HL-60/S4 treated with phorbol 12-myristate 13-acetate at 8.2 ng/mL for 4 days and 3 days (cell line): ENCODE data around the gene MACO1.
"Not testable (repeated sequence)": the region's sequence is repeated elsewhere in the genome, so short reads cannot be mapped to it uniquely, and the experiment has no call there.

Source experiments
- in situ Hi-C: fragments of 300-500 bp; cut with MboI; formaldehyde crosslinking; loops from 2 replicates; pipeline ENCODE4 v1.15.0; 2022; ENCODE audit warnings: low sequenced_read_pairs

The MACO1 gene

DNA sequence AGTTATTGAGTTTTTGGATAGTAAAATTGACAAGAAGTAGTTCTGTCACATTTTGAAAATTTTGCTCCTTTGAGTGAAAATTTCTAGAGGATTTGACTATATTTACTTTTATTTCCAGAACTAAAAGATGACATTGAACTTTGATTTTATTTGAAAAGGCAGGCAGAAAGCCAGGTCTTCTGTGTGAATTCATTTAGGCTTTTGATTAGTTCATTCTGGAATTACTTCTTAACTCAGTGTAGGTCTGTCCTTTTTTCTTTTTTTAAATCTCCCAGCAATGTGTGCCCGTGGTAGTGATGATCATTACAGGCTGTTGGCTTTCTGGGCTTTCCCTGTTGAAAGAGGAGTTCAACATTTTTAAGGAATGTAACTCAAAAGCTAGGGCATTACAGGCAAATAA lies 53.8 kb downstream of the MACO1 start:
- in situ Hi-C loops = no loop called here

DNA sequence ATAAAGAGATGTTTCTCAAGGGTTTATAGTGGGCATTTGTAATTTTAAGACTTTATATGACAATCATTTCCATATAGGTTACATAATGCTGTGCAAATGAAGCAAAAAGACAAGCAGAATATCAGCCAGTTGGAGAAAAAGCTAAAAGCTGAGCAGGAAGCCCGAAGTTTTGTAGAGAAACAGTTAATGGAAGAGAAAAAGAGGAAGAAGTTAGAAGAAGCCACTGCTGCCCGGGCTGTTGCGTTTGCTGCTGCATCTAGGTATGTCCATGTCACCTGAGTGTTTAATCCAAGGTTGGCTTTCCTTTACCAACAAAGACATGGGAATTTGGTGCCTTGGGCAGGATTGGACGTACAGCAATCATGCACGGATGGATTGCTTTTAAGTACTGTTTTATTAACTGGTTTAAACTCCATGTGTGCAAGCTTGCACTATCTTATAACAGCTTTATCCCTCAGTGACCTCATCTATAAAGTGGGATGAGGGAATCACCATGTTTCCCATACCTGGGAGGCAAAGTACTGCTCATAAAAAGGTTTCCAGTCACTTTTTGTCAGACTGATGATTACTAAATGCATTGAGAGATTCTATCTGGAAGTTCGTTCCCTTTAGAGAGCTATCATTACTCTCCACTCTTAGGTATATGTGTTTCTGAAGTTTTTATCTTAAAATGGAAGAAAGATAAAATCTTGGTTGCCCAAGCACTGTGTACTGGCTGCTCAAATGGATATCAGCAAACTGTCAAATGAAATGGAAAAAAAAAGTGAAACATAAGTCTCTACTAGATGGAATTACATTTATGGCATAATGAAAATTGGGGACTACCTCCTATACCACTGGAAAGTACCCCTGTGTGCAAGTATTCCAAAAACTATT lies 55.1 kb downstream of the MACO1 start:
- in situ Hi-C loops = no loop called here

DNA sequence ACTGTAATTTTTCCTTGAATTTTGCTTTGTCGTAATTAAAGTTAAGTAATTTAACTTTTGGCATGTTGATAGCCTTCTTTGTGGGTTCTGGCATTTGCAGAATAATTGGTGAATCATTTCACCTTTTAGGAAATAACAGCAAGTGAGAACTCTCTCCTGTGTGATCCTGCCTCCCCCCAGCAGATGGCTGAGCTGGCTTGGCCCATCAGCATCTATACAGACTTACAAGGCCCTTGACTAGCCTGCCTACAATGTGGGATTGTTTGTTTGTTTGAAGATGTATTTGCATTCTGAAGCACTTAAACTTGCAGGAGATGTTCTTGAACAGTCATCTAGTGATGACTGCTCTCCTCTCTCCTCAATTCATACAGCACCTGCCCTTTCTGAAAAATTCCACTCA lies 55.9 kb downstream of the MACO1 start:
- in situ Hi-C loops = no loop called here

DNA sequence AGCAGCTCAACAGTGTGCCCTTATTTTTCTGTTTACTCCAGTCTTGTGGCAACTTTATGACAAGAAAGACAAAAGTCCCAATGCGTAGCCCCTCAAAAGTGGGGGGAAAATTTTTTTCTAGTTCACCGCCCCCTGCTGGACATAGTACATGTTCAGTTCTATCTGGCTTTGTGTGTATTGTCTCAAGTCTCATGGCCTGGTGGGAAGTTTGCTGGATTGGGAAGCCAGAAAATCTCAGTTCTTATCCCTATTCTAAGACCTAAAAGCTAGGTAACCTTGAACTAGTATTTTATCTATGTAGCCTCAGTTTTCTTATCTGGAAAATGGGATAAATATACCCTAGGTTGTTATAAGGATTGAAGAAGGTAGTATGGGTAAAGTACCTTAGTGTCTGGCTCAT lies 56.9 kb downstream of the MACO1 start:
- in situ Hi-C loops = no loop called here

DNA sequence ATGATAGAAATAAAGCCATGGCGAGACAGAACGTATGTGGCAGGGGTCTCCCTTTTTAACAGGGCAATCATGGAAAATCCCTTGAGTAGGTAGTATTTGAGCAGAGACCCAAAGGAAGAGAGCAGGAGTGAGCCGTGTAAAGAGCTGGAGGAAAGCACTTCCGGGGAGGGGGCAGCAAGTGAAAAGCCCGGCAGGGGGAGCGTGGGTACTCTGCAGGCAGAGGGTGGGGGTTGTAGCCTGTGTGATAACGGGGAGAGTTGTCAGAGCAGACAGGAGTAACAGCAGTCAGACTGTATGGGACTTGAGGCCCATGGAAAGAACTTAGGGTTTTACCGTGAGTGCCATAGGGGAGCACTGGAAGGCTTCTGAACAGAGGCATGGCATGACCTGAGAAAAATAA lies 61.6 kb downstream of the MACO1 start:
- in situ Hi-C loops = no loop called here

DNA sequence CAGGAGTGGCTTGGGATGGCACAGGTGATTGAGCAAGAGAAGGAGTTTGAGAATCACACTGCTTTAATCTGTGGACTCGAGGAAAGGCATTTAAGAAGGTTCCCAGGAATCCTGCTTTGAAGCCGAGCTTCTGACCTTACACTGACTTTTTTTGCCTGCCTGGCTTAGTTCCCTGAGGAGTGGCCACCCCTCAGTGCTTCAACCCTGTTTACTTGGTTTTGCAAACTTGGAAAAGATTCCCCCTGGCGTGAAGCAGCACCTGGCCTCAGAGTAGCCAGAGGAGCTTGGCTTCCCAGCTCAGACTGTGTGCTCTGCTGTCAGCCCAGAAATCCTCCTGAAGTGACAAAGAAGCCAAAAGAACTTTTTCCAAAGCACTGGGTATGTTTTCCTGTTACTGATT lies 64.3 kb downstream of the MACO1 start:
- in situ Hi-C loops = no loop called here

DNA sequence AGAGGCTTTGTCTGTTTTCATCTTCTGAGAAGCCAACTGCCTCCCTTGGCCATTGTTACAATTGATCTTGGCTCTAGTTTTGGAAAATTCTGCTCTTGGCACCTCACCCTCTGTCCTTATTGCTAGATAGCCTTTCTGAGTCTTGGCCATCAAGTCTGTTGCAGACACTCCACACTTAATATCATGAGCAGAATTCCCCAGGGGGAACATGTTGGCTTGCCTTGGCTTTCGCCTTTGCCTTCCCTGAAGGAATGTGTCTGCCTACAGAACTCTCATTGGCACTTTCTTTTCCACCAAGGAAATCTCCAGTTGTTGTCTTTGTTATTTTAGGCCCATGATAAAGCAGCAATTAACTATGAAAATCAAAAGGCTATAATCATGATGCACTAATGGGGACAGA lies 70.0 kb downstream of the MACO1 start:
- in situ Hi-C loops = no loop called here

DNA sequence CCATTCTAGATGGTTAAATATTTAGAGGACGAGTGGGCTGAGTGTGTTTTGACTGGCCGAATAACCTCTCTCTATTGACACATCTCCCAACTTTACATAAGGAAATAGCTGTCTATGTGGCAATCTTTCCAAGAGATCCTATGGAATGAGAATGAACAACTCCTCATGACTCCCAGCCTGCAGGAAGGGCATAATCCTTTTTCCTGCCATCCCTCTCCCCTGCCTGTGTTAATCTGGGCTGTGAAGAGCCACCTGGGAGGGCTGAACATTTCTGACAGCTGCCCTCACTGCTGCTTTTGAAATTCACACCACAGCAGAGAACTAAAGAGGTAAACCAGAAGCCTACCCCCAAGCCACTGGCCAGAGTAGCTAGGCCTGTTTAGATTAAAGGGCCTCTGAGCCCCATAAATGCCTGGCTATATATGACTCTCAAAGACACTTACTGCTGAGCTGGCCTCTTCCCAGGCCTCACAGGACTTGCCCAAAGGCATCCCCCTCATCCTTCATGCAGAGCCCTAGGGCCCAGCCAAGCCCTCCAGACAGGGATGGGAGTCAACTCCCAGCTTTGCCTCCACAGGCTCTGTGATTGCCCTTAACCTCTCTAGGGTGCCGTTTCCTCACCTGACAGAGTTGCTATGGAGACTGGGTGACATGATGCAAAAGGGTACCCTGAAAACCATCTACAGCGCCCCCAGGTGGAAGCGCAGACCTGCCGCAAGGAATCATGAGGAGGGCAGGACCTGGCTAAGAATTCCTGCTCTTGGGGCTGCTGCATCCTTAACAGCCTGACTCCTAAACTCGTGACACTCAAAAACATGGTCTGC lies 70.8 kb downstream of the MACO1 start:
- in situ Hi-C loops = no loop called here

DNA sequence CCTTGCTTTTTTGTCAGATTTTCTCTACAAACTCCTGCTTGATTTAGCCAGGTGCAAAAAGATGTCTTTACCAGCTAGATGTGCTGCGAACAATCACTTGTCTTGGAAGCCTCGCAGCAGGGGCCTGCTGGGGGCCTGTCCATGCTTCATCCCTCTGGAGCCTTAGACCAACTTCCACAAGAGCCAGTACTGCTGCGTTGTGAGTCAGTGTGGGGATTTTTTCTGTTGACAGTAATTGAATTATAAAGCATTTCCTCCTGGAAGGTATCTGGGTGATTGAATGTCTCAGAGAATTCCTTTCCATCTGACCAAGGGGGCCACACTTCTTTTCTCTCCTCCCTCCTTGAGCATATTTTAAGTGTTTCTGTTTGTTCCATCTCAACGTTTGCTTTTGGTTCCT lies 72.3 kb downstream of the MACO1 start:
- in situ Hi-C loops = no loop called here

DNA sequence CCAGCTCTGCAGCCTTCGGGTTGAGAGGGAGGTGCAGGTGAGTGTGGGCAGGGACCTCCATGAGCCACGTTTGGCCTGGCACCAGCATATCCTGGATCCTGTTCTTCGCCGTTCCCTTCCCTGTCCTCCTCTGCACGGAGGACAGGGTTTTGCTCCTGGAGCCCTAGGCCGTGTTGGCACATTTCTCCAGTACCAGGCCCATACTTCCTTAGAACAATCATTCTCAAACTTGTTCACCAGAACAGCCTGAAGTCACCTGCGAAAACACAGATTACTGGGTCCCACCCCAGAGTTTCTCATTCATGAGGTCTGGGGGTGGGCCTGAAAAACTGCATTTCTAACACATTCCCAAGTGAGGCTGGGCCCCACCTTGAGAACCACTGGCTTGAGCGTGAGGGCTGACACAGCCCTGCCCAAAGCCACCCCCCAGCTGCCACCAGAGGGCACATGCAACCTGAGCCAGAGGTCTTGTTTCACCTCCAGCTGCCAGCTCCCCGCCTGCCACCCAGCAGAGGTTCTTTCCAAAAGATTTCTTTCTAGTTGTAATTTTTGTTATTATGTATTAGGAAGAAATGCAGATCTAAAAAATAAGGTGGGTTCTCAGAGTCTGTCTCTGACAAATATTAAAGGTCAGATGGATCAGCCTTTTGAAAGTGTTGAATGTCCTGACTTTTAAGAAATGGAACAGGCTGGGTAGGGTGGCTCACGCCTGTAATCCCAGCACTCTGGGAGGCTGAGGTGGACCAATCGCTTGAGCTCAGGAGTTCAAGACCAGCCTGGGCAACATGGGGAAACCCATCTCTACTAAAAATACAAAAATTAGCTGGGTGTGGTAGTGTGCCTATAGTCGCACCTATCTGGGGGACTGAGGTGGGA lies 73.1 kb downstream of the MACO1 start:
- in situ Hi-C loops = no loop called here

DNA sequence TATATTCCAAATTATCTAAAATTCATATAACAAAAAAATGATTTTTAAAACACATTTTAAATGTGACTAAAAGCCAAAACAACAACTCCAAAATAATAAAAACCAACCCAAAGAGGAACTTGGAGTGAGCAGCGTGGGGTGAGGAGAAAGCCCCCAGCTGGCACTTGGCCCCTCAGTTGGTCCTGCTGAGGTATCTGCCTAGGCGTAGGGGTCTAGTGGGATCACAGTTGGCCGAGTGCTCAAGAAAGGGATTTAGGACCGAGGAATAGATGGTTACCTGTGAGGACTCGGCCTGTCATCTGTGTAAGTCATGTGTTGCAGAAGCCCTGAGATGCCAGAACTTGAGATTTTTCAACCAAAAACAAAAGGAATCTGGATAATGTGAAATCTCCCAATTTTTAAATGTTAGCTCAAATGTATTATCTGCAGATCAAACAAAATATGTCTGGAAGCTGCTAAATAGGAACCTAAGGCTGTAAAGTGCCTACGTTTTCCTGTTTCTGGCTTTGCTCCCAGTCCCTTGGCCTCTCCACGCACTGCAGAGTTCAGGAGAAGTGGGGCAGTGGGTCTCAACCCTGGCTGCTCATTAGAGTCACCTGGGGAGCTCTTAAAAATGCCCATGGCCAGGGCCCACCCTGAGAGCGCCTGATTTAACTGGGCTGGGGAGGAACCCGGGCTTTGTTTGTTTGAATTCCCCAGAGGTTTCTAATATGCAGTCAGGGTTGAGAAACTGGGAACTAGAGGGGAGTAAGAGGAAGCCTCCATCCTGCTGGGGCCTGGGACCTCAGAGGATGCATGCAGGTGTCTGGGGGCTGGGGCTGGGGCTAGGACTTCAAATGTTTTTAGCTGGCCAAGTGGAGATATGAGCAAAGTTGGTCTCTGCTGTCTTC lies 74.3 kb downstream of the MACO1 start:
- in situ Hi-C loops = no loop called here

DNA sequence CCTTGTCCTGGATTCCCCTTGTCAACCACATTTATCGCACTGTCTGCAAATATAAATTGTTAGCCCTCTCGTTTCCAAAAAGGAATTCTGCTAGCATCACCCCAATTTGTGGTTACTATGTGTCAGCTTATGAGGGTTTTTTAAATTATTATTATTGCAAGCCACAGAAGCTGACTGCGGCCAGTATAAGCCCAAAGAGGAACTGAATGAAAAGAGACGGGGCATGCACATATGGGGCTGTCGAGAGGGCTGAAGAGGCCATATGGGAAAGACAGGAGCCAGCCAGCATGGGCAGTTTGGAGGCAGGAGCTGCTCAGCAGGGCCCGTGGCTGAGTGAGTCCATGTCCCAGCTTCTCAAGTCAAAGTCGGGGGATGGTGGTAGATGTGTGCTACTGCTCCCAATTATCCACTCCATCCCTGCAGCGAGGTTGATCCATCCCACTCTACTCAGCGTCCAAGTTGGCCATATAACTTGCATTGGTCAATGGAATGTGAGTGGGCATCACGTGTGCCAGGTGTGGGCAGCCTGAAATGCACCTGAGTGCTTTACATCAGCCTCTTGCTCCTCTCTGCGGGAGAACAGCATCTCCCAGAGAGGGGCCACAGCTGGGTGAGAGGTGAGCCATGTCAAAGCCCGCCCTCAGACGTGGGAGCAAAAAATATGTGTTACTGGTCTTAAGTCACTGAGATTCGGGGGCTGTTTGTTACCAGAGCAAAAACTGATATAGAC lies 75.1 kb downstream of the MACO1 start:
- in situ Hi-C loops = no loop called here

DNA sequence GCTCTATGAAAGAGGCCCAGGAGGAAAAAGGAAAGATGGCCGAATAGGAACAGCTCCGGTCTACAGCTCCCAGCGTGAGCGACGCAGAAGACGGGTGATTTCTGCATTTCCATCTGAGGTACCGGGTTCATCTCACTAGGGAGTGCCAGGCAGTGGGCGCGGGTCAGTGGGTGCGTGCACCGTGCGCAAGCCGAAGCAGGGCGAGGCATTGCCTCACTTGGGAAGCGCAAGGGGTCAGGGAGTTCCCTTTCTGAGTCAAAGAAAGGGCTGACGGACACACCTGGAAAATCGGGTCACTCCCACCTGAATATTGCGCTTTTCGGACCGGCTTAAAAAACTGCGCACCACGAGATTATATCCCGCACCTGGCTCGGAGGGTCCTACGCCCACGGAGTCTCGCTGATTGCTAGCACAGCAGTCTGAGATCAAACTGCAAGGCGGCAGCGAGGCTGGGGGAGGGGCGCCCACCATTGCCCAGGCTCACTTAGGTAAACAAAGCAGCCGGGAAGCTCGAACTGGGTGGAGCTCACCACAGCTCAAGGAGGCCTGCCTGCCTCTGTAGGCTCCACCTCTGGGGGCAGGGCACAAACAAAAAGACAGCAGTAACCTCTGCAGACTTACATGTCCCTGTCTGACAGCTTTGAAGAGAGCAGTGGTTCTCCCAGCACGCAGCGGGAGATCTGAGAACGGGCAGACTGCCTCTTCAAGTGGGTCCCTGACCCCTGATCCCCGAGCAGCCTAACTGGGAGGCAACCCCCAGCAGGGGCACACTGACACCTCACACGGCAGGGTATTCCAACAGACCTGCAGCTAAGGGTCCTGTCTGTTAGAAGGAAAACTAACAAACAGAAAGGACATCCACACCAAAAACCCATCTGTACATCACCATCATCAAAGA lies 76.1 kb downstream of the MACO1 start:
- in situ Hi-C loops = not testable (repeated sequence)

DNA sequence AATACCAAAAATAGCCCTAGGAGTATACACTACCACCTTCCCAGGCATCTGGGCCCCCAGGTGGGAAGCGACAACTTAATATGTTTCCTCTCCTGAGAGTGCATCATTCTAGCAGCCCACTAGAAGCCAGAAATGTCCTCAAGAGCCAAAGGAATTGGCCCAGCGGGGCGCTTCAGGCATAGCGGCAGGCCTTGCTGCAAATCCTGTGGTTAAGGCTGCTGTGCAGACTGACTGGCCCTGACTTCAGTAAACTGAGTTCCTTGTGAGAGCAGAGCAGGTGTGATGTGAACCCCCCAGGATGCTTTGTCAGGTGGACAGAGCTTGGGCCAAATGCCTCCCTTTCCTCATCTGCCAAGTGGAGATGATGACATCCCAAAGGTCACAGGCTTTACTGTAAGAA lies 83.0 kb downstream of the MACO1 start:
- in situ Hi-C loops = no loop called here

DNA sequence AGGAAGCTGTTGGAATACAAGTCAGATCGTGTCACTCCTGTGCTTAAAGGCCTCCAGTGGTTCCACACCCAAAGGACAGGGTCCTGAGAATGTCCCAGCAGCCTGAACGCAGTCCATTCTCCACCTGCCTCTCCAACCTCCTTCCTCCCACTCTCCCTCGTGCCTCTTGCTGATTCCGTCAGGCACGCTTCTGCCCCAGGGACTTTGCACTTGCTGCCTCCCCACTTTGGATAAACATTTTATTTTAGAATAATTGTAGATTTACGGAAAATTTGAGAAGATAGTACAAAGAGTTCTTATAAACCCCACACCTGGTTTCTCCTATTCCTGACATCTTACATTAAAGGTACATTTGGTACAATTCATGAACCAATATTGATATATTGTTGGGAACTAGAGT lies 84.3 kb downstream of the MACO1 start:
- in situ Hi-C loops = no loop called here

DNA sequence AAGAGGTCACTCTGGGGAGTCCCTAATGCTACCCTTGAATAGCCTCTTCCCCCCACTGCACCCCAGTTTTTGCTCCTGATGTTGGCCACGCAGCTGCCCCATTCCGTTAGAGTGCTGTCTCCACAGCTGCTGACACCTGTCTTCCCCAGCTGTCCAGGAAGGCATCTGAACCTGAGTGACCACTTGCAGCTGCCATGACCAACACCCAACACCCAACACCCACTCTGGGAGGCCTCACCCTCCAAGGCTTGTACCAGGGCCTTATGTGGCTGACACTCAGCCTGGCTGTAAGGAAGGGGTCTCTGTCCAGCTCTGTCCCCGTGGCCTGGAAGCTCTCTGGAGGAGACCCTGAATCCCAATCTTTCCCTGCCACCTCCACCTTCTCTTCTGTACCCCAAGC lies 86.0 kb downstream of the MACO1 start:
- in situ Hi-C loops = no loop called here

DNA sequence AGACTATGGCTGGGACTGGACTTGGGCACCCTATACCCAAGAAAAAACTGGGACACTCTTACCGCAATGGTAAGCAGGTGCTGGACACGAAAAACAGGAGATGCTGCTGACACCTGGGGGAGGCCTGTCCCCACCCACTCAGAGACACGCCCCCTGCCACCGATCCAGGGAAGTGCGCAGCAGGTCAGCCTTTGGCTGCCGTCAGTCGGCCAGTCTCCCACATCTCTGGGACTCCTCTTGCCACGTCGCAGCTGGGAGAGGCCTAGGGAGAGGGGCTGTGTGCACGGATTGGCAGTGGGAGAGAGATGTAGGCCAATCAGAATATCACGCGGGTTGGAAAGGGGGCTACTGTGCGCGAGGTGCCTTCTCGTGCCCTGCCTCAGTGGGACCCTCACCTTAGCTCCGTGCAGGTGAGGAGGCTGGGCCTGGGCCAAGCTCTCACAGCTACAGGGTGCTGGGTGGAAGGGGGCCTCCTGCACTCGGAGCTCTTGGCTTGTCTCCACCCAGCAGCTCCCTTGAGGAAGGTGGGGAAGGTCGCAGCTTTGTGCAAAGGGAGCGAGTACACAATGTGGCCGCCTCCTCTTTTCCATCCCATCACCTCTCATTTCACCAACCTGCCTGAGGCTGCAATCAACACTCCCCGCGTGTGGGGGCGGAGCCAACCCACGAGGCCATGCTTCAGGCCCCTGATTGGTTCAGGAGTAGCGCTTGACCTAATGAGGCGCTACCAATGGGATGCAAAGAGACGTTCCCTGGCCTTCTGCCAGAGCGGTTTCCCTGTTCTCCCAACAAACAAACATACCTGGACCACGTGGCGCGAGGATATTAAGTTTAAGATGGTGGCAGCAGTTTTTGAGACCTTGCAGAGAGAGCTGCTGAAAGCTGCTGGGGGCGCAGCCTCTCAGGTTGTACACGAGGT lies 87.0 kb downstream of the MACO1 start:
- in situ Hi-C loops = no loop called here

DNA sequence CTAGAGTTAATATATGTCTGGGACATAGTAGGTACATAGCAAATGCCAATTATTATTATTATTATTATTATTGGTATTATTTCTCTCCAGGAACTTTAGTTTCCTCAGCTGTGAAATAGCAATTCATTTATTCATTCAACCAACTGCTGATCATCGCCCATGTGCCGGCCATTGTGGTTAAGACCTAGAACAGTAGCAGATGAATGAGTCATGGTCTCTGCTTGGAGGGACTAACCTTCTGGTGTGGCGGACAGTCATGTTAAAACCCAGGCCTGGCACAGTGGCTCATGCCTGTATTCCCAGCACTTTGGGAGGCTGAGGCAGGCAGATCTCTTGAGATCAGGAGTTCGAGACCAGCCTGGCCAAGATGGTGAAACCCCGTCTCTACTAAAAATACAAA lies 88.9 kb downstream of the MACO1 start:
- in situ Hi-C loops = no loop called here
